Measurements from ENCODE around the gene MAP4. TPM values are rescaled to one million over a fixed set of nuclear protein-coding genes. Genes with fewer than 3 reads are reported as not detected.

MAP4 gene
- total and polyA plus RNA-seq, 11 donors = 206 to 1,422 (median 771) TPM

- Histone ChIP-seq H3K4me1 (peaks cover 3 to 32% (median 23%) of the 10 kb centered on the region in 12 donors), H3K27ac (peak overlapping the region in 3 of 12 donors; percentile 20 to 25 (median 22)), H3K27me3 (no peaks in the 10 kb centered on the region), H3K9me3 (no peaks in the 10 kb centered on the region), H3K36me3 (no peaks in the 10 kb centered on the region), H3K4me3 (peak overlapping the region in 1 of 12 donors; percentile 47)
- intact Hi-C loops (cut with DNase I) = no loop called here
- WGBS, 4 donors = 59 to 78% (median 69%) methylated on average over 6 of the region's 6 CpGs
- DNase-seq (no peak), ATAC-seq (peak in 1 of 4 donors; percentile 59)
- TF ChIP-seq POLR2A (IDR thresholded peaks at IDR 0.05) (no peak), CTCF (IDR thresholded peaks at IDR 0.05) (no peak)
These were observed 41.9 kb upstream of the MAP4 start for GRCh38 chr3:48058091-48058490.

GRCh38 chr3:48057521-48057920, 41.3 kb upstream of the MAP4 start:
- intact Hi-C loops (cut with DNase I) = no loop called here
- no peak overlapping the region for H3K4me3 ChIP-seq
- ATAC-seq (peak in 2 of 4 donors; percentile 62 to 68), DNase-seq (no peak)
- H3K36me3 ChIP-seq = no peaks in the 10 kb centered on the region
- TF ChIP-seq POLR2A (IDR thresholded peaks at IDR 0.05) = no peak
- TF ChIP-seq CTCF (IDR thresholded peaks at IDR 0.05) = no peak
- H3K4me1 ChIP-seq = peaks cover 3 to 36% (median 24%) of the 10 kb centered on the region in 12 donors
- no peaks in the 10 kb centered on the region for H3K27me3 ChIP-seq
- H3K9me3 ChIP-seq = no peaks in the 10 kb centered on the region
- 32 to 45% (median 40%) methylated on average over 2 of the region's 2 CpGs for WGBS, 4 donors
- peak overlapping the region in 4 of 12 donors; percentile 20 to 43 (median 24) for H3K27ac ChIP-seq

- no peak overlapping the region for H3K27ac ChIP-seq
- no peak for TF ChIP-seq POLR2A (IDR thresholded peaks at IDR 0.05)
- no peak for TF ChIP-seq CTCF (IDR thresholded peaks at IDR 0.05)
- peaks cover 0 to 26% (median 5%) of the 10 kb centered on the region in 12 donors for H3K4me1 ChIP-seq
- H3K4me3 ChIP-seq = no peak overlapping the region
- no peaks in the 10 kb centered on the region for H3K9me3 ChIP-seq
- ATAC-seq (no peak), DNase-seq (no peak)
- H3K36me3 ChIP-seq = peaks cover 0 to 44% (median 24%) of the 10 kb centered on the region in 9 donors
- H3K27me3 ChIP-seq = no peaks in the 10 kb centered on the region
- intact Hi-C loops (cut with DNase I) = loop anchor here in 1 of 10 donors (2.0 kb wide), 1 partner anchor 21 kb away; no protein-coding TSS in a partner anchor
These were observed 31.7 kb upstream of the MAP4 start for GRCh38 chr3:48047841-48048464.

GRCh38 chr3:48042071-48042760, 26.0 kb upstream of the MAP4 start:
- H3K27me3 ChIP-seq = no peaks in the 10 kb centered on the region
- H3K4me1 ChIP-seq = peaks cover 3 to 49% (median 29%) of the 10 kb centered on the region in 12 donors
- H3K36me3 ChIP-seq = peaks cover 0 to 17% (median 0%) of the 10 kb centered on the region in 9 donors
- H3K27ac ChIP-seq = peak overlapping the region in 3 of 12 donors; percentile 26 to 49 (median 39)
- no peaks in the 10 kb centered on the region for H3K9me3 ChIP-seq
- intact Hi-C loops (cut with DNase I) = no loop called here
- TF ChIP-seq CTCF (IDR thresholded peaks at IDR 0.05) (no peak), POLR2A (IDR thresholded peaks at IDR 0.05) (no peak)
- H3K4me3 ChIP-seq = no peak overlapping the region
- ATAC-seq = no peak
- no peak for DNase-seq
- WGBS, 4 donors = 57 to 68% (median 65%) methylated on average over 3 of the region's 3 CpGs

Data from heart left ventricle (tissue), 16 donors.